ENCODE data around the gene TEX52.
A peak's percentile ranks its signal among the peaks of the same experiment; 100 is the strongest.
"Not testable (repeated sequence)": the region's sequence is repeated elsewhere in the genome, so short reads cannot be mapped to it uniquely, and the experiment has no call there.

The TEX52 gene

DNA sequence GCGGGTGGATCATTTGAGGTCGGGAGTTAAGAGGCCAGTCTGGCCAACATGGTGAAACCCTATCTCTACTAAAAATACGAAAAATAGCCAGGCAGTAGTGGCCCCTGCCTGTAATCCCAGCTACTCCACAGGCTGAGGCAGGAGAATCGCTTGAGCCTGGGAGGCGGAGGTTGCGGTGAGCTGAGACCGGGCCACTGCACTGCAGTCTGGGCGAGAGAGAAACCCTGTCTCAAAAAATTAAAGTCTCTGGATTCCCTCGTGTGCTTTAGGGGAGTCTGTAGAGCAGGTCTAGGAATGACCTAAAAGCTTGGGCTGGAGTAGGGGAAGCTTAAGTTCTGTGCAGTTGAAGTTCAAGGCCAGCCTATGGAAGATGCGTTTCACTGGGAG lies 33.2 kb upstream of the TEX52 start:
- H3K4me1 ChIP-seq (ENCODE audit: control insufficient read depth, low read depth, low read length), result peaks cover 1% of the 10 kb centered on the region
- peak overlapping the region; percentile 55 for H3K27ac ChIP-seq (ENCODE audit: low read length)
- H3K9me3 ChIP-seq (ENCODE audit: control insufficient read depth, low read depth, low read length), result no peaks in the 10 kb centered on the region
- peak overlapping the region; percentile 89 for H3K4me3 ChIP-seq (ENCODE audit: low read length)
- peaks cover 20% of the 10 kb centered on the region for H3K36me3 ChIP-seq (ENCODE audit: control insufficient read depth, low read depth, low read length)
- peak overlapping the region; percentile 78 for H3K9ac ChIP-seq (ENCODE audit: low read length)
- no peaks in the 10 kb centered on the region for H3K27me3 ChIP-seq (ENCODE audit: control insufficient read depth, insufficient read depth, low read length)

DNA sequence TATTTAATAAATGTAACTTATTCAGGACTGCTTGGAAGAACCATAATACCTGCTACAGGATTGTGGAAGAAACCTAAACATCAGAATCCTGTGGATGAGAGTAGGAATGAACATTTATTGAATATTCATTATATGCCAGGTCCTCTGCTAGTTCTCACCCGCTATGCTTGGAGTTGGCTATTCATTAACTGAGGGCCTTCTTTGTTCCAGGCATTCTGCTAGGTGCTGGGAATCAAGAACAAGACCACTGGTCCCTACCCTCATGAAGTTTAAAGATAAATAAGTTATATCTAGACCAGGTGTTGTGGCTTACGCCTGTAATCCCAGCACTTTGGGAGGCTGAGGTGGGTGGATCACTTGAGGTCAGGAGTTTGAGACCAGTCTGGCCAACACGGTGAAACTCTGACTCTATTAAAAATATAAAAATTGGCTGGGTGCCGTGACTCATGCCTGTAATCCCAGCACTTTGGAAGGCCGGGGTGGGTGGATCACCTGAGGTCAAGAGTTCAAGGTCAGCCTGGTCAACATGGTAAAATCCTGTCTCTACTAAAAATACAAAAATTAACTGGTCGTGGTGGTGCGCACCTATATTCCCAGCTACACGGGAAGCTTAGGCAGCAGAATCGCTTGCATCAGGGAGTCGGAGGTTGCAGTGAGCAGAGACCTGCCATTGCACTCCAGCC lies 30.1 kb upstream of the TEX52 start:
- peaks cover 20% of the 10 kb centered on the region for H3K36me3 ChIP-seq (ENCODE audit: control insufficient read depth, low read depth, low read length)
- H3K9ac ChIP-seq (ENCODE audit: low read length), result no peak overlapping the region
- H3K4me3 ChIP-seq (ENCODE audit: low read length), result no peak overlapping the region
- no peak overlapping the region for H3K27ac ChIP-seq (ENCODE audit: low read length)
- no peaks in the 10 kb centered on the region for H3K9me3 ChIP-seq (ENCODE audit: control insufficient read depth, low read depth, low read length)
- no peaks in the 10 kb centered on the region for H3K27me3 ChIP-seq (ENCODE audit: control insufficient read depth, insufficient read depth, low read length)
- peaks cover 6% of the 10 kb centered on the region for H3K4me1 ChIP-seq (ENCODE audit: control insufficient read depth, low read depth, low read length)

DNA sequence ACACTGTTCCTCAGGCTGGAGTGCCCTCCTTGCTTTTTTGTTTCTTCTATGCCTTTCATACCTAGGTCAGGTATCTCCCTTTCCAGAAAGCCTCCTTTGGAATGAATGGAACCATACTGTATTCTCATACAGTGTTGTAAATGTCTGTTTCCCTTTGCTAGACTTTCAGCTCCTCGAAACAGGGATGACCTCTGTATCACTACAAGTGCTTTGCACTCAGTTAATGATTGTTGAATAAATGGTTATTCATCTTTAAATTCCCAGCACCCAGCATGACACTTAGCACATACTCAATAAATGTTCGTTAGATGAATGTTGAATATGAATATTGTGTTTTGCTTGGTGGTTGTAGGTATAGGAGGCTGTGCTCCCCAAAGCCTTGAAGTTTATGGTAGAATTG lies 28.0 kb upstream of the TEX52 start:
- no peak overlapping the region for H3K9ac ChIP-seq (ENCODE audit: low read length)
- peaks cover 21% of the 10 kb centered on the region for H3K36me3 ChIP-seq (ENCODE audit: control insufficient read depth, low read depth, low read length)
- H3K27ac ChIP-seq (ENCODE audit: low read length), result no peak overlapping the region

DNA sequence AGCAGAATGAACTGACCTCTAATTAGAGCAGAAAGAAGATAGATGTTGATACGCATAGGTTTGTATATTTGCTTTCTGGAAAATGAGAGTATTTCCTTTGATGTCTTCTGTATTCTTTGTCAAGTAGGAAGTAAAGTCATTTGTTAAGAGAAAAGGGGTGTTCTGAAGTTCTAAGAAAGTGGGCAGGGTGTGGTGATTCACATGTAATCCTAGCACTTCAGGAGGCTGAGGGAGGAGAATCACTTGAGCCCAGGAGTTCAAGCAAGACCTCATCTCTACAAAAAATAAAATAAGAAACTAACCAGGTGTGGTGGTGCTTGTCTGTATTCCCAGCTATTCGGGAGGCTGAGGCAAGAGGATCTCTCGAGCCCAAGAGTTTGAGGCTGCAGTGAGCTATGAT lies 23.0 kb upstream of the TEX52 start:
- no peak overlapping the region for H3K9ac ChIP-seq (ENCODE audit: low read length)
- H3K27me3 ChIP-seq (ENCODE audit: control insufficient read depth, insufficient read depth, low read length), result no peaks in the 10 kb centered on the region
- no peak overlapping the region for H3K27ac ChIP-seq (ENCODE audit: low read length)
- peaks cover 10% of the 10 kb centered on the region for H3K36me3 ChIP-seq (ENCODE audit: control insufficient read depth, low read depth, low read length)
- H3K4me1 ChIP-seq (ENCODE audit: control insufficient read depth, low read depth, low read length), result peaks cover 13% of the 10 kb centered on the region
- H3K4me3 ChIP-seq (ENCODE audit: low read length), result no peak overlapping the region
- H3K9me3 ChIP-seq (ENCODE audit: control insufficient read depth, low read depth, low read length), result no peaks in the 10 kb centered on the region

More for the DNA sequence above, 28.0 kb upstream of the TEX52 start:
- H3K9me3 ChIP-seq (ENCODE audit: control insufficient read depth, low read depth, low read length), result no peaks in the 10 kb centered on the region
- H3K27me3 ChIP-seq (ENCODE audit: control insufficient read depth, insufficient read depth, low read length), result no peaks in the 10 kb centered on the region
- no peak overlapping the region for H3K4me3 ChIP-seq (ENCODE audit: low read length)
- peaks cover 6% of the 10 kb centered on the region for H3K4me1 ChIP-seq (ENCODE audit: control insufficient read depth, low read depth, low read length)

DNA sequence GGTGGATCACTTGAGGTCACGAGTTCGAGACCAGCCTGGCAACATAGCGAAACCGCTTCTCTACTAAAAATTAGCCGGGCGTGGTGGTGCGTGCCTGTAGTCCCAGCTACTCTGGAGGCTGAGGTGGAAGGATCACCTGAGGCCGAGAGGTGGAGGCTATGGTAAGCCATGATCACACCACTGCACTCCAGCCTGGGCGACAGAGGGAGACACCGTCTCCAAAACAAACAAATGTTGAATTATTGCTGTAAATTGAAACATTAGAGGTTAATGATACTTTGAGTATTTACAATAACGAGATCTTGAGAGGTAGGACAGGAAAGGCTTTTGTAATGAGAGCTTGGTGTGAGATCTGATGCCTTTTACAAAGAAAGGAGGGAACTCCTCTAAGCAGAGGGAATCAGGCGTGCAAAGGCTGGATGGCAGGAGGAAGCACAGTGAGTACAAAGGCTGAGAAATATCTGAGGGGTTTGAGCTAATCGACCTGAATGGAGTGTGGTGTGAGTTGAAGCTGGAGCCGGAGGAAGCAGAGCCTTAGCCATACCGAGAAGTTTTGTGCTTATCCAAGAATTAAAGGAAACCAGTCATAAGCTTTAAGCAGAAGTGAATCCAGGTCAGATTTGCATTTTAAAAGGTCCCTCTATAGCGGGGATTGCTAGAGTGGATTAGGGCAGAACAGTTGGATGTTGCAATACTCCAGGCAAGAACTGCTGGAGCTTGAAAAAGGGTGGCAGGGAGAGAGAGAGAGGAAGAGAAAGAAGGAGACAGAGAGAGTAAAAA lies 21.3 kb upstream of the TEX52 start:
- Histone ChIP-seq H3K4me3 (ENCODE audit: low read length) (peak overlapping the region; percentile 98), H3K27me3 (ENCODE audit: control insufficient read depth, insufficient read depth, low read length) (no peaks in the 10 kb centered on the region), H3K27ac (ENCODE audit: low read length) (peak overlapping the region; percentile 96), H3K4me1 (ENCODE audit: control insufficient read depth, low read depth, low read length) (peaks cover 9% of the 10 kb centered on the region), H3K9me3 (ENCODE audit: control insufficient read depth, low read depth, low read length) (no peaks in the 10 kb centered on the region), H3K9ac (ENCODE audit: low read length) (peak overlapping the region; percentile 96), H3K36me3 (ENCODE audit: control insufficient read depth, low read depth, low read length) (peaks cover 17% of the 10 kb centered on the region)

DNA sequence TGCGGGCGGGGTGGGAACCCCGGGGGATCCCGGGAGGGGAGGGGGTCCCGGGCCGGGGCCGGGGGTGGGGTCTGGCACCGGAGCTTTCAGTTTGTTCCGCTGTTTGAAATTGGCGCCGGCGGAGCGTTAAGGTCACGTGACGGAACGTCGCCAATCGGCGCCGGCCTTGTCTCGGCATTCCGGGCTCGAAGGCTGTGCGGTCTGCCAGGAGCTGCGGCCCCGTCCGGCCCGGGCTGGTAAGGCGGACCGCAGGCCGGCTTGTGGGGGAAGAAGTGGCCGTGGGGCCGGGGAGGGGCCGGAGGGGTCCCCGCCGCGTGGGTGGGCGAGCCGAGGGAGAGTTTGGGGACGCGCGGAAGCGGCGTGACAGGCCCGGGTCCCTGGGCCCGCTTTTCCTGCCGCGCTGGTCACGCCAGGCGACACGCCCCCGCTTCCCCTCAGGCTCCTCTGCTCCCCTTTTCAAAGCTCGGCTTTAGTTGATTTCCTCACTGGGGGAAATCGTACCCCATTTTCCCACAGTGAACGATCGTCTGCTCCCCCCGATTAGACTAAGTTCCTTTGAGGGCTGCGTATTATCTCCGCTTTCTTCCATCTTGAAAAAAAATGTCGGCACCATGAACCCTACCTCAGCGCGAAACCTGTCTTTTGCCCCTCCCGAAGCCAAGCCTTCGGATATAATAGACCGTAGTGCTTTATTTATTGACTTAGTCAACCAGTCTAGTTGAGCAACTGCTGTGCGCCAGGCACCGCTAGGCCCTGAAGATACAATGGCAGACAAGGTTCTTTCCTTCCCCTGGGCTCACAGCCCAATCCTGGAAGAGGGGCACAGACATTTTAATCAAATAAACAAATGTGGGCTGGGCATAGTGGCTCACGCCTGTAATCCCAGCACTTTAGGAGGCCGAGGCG lies 20.5 kb upstream of the TEX52 start, which contains the start of the genes FOXM1 and RHNO1:
Gene FOXM1, minus strand, starts transcription at position 128 of the 906 bp plus-strand sequence. CDS start 2,696 bp downstream, outside the sequence.
Gene RHNO1, plus strand, starts transcription at position 177 of the 906 bp plus-strand sequence. CDS start 8,144 bp downstream, outside the sequence.
- peak within 1 kb of the TSS; percentile 96 for H3K9ac ChIP-seq (ENCODE audit: low read length)
- H3K36me3 ChIP-seq (ENCODE audit: control insufficient read depth, low read depth, low read length), result peaks cover 25% of the 10 kb centered on the region
- H3K9me3 ChIP-seq (ENCODE audit: control insufficient read depth, low read depth, low read length), result no peaks in the 10 kb centered on the region
- H3K27me3 ChIP-seq (ENCODE audit: control insufficient read depth, insufficient read depth, low read length), result no peaks in the 10 kb centered on the region
- peaks cover 9% of the 10 kb centered on the region for H3K4me1 ChIP-seq (ENCODE audit: control insufficient read depth, low read depth, low read length)
- peak within 1 kb of the TSS; percentile 96 for H3K27ac ChIP-seq (ENCODE audit: low read length)
- peak within 1 kb of the TSS; percentile 98 for H3K4me3 ChIP-seq (ENCODE audit: low read length)

DNA sequence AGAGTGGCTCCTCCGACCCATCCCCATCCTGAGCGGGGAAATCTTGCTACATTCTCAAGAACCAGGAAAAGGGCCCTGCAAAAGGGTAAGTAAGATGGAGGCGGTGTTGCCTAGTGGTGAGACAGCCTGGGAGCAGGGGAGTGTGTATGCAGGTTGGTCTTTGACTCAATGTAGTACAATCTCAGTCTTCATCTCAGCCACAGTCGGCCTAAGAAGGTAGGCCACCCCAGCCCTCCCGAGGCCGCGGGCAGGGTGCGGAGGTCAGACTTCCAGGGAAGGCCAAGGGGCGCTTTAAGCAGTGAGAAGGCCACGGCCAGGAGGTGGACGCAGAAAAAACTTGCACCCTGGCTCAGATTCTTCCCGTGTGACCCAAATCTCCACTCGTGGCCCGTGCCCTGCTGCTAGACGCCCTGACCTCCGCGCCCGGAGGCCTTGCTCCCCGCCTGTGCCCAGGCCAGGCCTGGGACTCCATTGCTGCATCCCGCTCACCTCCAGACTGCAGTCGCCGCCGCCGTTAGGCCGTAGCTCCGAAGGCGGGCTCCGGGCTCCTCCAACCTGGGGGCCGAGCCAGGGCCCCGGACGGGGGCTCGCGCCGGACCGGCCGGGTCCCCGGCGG lies 19.7 kb upstream of the TEX52 start:
- Histone ChIP-seq H3K27me3 (ENCODE audit: control insufficient read depth, insufficient read depth, low read length) (no peaks in the 10 kb centered on the region), H3K9ac (ENCODE audit: low read length) (peak overlapping the region; percentile 96), H3K9me3 (ENCODE audit: control insufficient read depth, low read depth, low read length) (no peaks in the 10 kb centered on the region), H3K4me3 (ENCODE audit: low read length) (peak overlapping the region; percentile 98), H3K27ac (ENCODE audit: low read length) (peak overlapping the region; percentile 46), H3K36me3 (ENCODE audit: control insufficient read depth, low read depth, low read length) (peaks cover 30% of the 10 kb centered on the region), H3K4me1 (ENCODE audit: control insufficient read depth, low read depth, low read length) (peaks cover 9% of the 10 kb centered on the region)

DNA sequence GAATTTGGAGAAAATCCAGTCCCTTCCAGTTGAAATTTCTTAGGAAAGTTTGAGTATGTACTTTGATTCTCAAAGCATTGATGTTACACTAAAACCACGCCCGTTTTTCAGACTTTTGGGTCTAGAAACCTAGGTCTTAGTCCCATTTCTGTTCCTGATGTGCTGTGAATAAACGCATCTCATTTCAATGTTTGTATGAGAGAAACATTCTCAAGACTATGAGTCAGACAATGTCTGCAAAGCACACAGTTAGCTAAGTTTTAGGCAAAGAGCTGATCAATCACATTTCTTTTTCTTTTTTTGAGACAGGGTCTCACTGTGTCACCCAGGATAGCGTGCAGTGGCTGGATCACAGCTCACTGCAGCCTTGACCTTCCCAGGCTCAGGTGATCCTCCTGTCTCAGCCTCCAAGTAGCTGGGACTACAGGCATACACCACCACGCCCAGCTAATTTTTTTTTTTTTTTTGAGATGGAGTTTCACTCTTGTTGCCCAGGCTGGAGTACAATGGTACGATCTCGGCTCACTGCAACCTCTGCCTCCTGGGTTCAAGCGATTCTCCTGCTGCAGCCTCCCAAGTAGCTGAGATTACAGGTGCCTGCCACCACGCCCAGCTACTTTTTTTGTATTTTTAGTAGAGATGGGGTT lies 12.3 kb upstream of the TEX52 start:
- H3K27ac ChIP-seq (ENCODE audit: low read length); H3K4me1 ChIP-seq (ENCODE audit: control insufficient read depth, low read depth, low read length); H3K27me3 ChIP-seq (ENCODE audit: control insufficient read depth, insufficient read depth, low read length); H3K9ac ChIP-seq (ENCODE audit: low read length); H3K4me3 ChIP-seq (ENCODE audit: low read length); H3K9me3 ChIP-seq (ENCODE audit: control insufficient read depth, low read depth, low read length): not testable (repeated sequence)
- H3K36me3 ChIP-seq (ENCODE audit: control insufficient read depth, low read depth, low read length), result peaks cover 74% of the 10 kb centered on the region

DNA sequence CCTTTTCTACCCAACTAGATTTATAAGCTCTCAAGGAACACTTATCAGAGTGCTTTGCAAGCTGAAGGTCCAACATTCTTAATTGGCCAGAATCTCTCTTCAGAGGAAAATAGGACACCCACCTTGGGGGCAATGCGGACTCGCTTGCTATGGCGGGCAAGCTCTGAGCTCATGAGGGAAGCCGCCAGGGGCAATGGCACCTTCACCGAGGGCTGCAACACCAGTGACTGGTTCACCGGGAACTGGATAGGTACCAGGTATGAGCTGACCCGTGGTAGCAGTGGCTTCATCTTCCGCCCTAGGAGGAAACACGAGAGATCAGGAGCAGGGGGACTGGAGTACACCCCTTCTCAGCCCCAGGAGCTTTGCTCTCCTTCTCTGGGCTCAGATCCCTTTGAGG lies 7.4 kb upstream of the TEX52 start:
- Histone ChIP-seq H3K36me3 (ENCODE audit: control insufficient read depth, low read depth, low read length) (peaks cover 87% of the 10 kb centered on the region), H3K4me3 (ENCODE audit: low read length) (no peak overlapping the region), H3K4me1 (ENCODE audit: control insufficient read depth, low read depth, low read length) (no peaks in the 10 kb centered on the region), H3K27me3 (ENCODE audit: control insufficient read depth, insufficient read depth, low read length) (no peaks in the 10 kb centered on the region), H3K27ac (ENCODE audit: low read length) (no peak overlapping the region), H3K9me3 (ENCODE audit: control insufficient read depth, low read depth, low read length) (no peaks in the 10 kb centered on the region), H3K9ac (ENCODE audit: low read length) (no peak overlapping the region)

DNA sequence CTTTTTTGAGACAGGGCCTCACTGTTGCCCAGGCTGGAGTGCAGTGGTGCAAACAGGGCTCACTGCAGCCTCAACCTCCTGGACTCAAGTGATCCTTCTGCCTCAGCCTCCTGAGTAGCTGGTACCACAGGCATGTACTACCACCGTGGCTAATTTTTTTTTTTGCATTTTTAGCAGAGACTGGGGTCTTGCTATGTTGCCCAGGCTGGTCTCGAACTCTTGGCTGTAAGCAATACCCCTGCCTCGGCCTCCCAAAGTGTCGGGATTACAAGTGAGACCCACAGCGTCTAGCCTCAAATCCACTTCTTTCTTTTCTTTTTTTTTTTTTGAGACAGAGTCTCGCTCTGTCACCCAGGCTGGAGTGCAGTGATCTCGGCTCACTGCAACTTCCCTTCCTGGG lies 6.6 kb upstream of the TEX52 start:
- peaks cover 88% of the 10 kb centered on the region for H3K36me3 ChIP-seq (ENCODE audit: control insufficient read depth, low read depth, low read length)
- H3K4me3 ChIP-seq (ENCODE audit: low read length), result not testable (repeated sequence)

More for the DNA sequence above, 6.6 kb upstream of the TEX52 start:
- H3K9me3 ChIP-seq (ENCODE audit: control insufficient read depth, low read depth, low read length); H3K27me3 ChIP-seq (ENCODE audit: control insufficient read depth, insufficient read depth, low read length); H3K9ac ChIP-seq (ENCODE audit: low read length); H3K4me1 ChIP-seq (ENCODE audit: control insufficient read depth, low read depth, low read length); H3K27ac ChIP-seq (ENCODE audit: low read length): not testable (repeated sequence)

Measured in iPS-18a (cell line).